Stimulated activated CD8-positive, alpha-beta memory T cell treated with anti-CD3 and anti-CD28 coated beads, Interleukin-12 subunit alpha, Interleukin-12 subunit beta, amount 100 ng/mL, for 24 hours (primary cell): Measurements from ENCODE around the gene MBD6.
"Not testable (repeated sequence)": the region's sequence is repeated elsewhere in the genome, so short reads cannot be mapped to it uniquely, and the experiment has no call there.

Source experiments
- DNase-seq: peaks from one replicate; pipeline ENCODE4 v3.0.0-alpha.2; 2020; ENCODE audit errors: extremely low read depth

MBD6 gene

DNA sequence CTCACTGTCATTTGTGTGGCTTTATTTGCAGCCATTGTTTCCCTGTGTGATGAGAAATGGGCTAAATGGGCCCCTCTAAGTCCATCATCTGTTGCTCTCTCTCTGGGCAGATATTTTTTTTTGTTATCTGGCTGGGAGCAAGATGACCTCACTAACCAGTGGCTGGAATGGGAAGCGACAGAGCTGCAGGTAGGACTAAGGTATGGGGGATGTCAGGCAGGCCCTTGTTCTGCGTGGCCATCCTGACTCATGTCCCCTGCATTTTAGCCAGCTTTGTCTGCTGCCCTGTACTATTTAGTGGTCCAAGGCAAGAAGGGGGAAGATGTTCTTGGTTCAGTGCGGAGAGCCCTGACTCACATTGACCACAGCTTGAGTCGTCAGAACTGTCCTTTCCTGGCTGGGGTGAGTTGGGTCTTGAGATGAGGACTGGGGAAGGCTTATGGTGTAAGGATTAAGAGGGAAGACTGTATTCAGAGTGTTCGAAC lies 33.4 kb upstream of the MBD6 start:
- no peak for DNase-seq

- no peak for DNase-seq
These were observed 32.5 kb upstream of the MBD6 start for GRCh38 chr12:57490126-57490525.

DNA sequence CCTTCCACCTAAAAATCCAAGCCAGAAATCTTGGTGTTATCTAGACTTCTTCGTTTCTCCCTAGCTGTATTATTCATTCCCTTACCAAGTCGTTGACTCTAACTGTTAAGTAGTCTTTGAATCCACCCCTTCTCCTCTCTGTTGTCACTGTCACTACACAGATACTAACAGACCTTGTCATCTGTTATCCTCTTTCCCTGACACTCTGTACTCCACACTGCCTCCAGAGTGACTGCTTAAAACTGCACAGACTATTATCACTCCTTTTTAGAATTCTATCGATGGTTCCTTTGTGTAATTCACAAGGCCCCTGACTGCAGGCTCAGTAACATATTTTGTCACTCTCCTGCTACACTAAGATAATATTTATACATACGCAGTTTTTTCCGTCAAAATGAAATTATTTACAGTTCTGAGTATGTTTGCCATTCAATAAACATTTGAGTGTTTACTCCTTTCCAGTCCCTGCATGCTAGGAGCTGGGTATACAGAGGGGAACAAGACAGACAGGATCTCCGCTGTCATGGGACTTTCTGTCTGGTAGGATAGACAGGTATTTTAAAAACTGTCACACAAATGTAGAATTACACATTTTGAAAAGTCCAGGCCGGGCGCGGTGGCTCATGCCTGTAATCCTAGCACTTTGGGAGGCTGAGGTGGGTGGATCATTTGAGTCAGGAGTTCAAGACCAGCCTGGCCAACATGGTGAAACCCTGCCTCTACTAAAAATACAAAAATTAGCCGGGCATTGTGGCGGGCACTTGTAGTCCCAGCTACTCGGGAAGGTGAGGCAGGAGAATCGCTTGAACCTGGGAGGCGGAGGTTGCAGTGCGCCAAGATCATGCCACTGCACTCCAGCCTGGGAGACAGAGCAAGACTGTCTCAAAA lies 31.0 kb upstream of the MBD6 start:
- no peak for DNase-seq

- not testable (repeated sequence) for DNase-seq
These were observed 27.4 kb upstream of the MBD6 start for GRCh38 chr12:57495051-57495701.

DNA sequence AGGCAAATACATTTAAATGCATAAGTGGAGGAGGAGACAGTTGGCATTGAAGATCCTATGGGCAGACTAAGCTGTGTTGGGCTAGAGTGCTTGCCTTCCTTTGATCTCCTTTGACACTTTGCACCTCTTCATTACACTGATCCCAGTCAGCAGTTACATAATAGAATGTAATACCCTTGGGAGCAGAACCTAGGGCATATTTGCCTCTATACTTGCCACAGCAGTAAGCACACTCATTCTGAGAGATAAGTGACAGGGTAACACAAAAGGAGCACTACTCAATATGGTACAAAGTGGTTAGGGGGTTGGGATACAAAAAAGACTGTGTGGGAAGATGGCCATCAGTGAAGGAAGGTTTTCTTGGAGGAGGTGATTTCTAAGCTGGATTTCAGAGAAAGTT lies 25.8 kb upstream of the MBD6 start:
- DNase-seq = no peak

DNA sequence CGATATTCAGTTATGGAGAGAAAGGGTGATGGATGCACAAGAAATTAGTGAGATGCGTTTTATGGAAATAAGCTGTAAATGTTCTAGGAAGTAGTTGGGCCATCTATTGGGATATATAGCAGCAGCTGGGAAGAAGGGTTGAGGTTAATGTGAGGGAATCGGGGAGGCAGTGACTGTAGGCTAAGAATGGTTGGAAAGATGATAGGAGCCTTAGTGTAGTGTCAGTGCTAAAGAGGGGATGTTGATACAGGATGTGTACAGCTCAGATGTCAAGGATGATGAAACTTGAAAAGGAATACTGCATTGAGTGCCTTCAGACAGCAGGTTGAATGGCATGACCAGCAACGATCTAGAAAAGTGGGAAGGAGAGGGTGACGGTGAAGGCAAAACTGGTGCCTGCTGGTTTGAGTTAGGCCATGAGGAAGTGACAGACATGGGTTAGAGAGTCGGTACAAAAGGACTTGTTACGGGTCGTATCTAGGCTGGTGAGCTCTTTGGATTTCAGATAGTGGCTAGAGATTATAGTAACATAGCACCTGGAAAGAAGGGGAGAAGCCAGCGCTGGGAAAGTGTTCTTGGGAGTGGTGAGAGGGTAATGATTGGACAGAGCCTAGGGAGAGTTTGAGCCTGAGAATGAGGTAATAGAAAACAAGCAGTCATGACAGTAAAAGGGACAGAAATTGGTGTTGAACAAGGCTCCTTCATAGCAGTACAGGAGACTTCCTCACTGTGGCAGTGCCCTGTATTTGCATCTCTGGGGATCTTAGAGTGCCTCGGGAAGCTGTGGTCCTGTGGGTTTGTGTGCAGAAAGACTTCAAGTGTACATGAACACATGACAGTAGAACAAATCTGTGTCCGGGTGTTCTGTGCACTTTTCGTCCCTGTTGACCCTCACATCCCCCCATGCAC lies 25.1 kb upstream of the MBD6 start:
- no peak for DNase-seq

- DNase-seq = no peak
These were observed 24.5 kb upstream of the MBD6 start for GRCh38 chr12:57498132-57498502.

- no peak for DNase-seq
These were observed 24.1 kb upstream of the MBD6 start for GRCh38 chr12:57498571-57498970.

DNA sequence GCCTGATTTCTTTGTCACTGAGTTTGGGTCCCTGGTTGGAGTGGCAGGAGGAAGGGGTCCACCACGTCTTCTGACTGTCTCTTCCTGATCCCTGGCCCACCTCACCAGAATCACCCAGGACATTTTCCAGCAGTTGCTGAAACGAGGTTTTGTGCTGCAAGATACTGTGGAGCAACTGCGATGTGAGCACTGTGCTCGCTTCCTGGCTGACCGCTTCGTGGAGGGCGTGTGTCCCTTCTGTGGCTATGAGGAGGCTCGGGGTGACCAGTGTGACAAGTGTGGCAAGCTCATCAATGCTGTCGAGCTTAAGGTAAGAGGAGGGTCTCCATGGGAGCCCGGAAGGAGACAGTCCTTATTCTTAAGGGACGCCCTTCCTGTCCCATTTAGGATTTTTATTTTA lies 22.4 kb upstream of the MBD6 start:
- DNase-seq = no peak

- not testable (repeated sequence) for DNase-seq
These were observed 20.2 kb upstream of the MBD6 start for GRCh38 chr12:57502311-57502969.

GRCh38 chr12:57506541-57506940 lies 16.1 kb upstream of the MBD6 start:
- DNase-seq = not testable (repeated sequence)

DNA sequence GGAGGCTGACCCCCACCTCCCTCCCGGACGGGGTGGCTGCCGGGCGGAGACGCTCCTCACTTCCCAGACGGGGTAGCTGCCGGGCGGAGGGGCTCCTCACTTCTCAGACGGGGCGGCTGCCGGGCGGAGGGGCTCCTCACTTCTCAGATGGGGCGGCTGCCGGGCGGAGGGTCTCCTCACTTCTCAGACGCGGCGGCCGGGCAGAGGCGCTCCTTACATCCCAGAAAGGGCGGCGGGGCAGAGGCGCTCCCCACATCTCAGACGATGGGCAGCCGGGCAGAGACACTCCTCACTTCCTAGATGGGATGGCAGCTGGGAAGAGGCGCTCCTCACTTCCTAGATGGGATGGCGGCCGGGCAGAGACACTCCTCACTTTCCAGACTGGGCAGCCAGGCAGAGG lies 14.8 kb upstream of the MBD6 start:
- DNase-seq = not testable (repeated sequence)

- no peak for DNase-seq
These were observed 11.5 kb upstream of the MBD6 start for GRCh38 chr12:57511161-57511560.

GRCh38 chr12:57511588-57512325 lies 10.9 kb upstream of the MBD6 start:
- no peak for DNase-seq

DNA sequence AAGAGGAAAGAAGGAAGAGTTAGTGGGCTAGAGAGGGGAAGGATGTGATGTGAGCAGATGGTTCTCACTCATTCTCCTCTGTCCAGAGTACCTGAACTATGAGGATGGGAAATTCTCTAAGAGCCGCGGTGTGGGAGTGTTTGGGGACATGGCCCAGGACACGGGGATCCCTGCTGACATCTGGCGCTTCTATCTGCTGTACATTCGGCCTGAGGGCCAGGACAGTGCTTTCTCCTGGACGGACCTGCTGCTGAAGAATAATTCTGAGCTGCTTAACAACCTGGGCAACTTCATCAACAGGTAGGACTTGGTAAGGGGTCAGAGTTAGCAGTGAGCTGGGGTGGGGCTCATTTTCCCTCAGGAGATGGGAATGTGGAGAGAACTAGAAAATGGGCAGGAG lies 10.0 kb upstream of the MBD6 start:
- DNase-seq = no peak

GRCh38 chr12:57513266-57513665 lies 9.4 kb upstream of the MBD6 start:
- DNase-seq = no peak

DNA sequence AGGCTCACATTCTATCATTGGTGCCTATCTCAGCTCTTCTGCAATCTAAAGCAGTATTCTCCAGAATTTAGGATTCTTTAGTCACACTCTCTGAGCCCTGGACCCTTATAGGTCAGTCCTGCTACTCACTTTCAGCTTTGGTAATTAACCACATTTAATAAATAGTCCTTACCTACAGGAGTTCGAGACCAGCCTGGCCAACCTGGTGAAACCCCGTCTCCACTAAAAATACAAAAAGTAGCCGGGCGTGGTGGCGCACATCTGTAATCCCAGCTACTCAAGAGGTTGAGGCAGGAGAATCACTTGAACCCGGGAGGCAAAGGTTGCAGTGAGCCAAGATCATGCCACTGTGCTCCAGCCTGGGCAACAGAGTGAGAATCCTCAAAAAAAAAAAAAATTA lies 8.9 kb upstream of the MBD6 start:
- DNase-seq = not testable (repeated sequence)

DNA sequence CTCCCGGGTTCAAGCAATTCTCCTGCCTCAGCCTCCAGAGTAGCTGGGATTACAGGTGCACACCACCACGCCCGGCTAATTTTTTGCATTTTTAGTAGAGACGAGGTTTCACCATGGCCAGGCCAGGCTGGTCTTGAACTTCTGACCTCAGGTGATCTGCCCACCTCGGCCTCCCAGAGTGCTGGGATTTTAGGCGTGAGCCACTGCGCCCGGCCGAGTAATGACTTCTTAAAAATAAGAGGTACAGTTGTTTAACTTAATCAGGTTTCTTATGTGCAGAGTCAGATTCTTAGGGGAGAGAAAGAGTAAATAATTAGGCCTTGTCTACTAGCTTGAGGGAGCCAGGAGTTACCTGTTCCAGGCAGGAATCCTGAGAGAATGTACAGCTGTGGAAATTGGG lies 8.4 kb upstream of the MBD6 start:
- not testable (repeated sequence) for DNase-seq

DNA sequence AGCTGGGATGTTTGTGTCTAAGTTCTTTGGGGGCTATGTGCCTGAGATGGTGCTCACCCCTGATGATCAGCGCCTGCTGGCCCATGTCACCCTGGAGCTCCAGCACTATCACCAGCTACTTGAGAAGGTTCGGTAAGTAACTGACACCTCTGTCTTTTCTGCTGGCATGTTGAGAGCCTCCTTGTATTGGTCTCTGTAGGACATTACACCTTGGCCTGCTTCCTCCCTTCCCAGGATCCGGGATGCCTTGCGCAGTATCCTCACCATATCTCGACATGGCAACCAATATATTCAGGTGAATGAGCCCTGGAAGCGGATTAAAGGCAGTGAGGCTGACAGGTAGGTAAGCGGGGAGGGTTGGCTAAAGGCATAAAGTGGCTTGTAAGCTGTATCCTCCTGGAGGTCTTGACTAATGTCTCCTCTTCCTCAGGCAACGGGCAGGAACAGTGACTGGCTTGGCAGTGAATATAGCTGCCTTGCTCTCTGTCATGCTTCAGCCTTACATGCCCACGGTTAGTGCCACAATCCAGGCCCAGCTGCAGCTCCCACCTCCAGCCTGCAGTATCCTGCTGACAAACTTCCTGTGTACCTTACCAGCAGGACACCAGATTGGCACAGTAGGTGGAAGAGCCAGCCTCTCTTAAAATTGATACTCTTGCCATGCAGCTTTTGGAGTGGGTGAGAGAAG lies 7.8 kb upstream of the MBD6 start:
- no peak for DNase-seq

- DNase-seq = no peak
These were observed 7.2 kb upstream of the MBD6 start for GRCh38 chr12:57515408-57515933.
